ENCODE data around the gene RXFP2.

DNA sequence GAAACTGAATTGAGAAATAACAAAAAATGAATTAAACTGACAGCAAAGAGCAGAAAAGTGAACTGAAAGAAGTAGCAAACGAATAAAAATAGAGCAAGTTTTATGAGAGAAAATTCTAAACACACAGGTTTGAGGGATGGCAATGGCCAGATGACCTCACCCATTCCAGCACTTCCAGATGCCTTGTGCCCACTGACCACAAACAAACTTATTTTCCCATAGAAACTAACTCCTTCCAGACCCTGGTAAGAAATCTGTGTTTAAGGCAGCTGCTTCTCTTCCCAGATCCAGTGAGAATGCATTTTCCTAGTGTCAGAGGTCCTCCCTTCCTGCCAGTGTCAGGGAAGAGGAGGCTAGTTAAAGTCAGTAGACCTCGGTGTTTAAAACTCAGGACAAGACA lies 51.7 kb downstream of the RXFP2 start:
- TF ChIP-seq, protein P1, sequence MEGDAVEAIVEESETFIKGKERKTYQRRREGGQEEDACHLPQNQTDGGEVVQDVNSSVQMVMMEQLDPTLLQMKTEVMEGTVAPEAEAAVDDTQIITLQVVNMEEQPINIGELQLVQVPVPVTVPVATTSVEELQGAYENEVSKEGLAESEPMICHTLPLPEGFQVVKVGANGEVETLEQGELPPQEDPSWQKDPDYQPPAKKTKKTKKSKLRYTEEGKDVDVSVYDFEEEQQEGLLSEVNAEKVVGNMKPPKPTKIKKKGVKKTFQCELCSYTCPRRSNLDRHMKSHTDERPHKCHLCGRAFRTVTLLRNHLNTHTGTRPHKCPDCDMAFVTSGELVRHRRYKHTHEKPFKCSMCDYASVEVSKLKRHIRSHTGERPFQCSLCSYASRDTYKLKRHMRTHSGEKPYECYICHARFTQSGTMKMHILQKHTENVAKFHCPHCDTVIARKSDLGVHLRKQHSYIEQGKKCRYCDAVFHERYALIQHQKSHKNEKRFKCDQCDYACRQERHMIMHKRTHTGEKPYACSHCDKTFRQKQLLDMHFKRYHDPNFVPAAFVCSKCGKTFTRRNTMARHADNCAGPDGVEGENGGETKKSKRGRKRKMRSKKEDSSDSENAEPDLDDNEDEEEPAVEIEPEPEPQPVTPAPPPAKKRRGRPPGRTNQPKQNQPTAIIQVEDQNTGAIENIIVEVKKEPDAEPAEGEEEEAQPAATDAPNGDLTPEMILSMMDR (IDR thresholded peaks at IDR 0.05; ENCODE audit: low read depth, low read length) = no peak
- TF ChIP-seq POLR2A (IDR thresholded peaks at IDR 0.05; ENCODE audit: extremely low read depth, insufficient read length) = no peak
- TF ChIP-seq, protein P2, sequence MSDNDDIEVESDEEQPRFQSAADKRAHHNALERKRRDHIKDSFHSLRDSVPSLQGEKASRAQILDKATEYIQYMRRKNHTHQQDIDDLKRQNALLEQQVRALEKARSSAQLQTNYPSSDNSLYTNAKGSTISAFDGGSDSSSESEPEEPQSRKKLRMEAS (IDR thresholded peaks at IDR 0.05; ENCODE audit: low read depth, low read length) = no peak
